HepG2 (cell line): ENCODE results near the gene ATXN2. TPM values are rescaled to one million over a fixed set of nuclear protein-coding genes. Genes with fewer than 3 reads are reported as not detected.

Source experiments
- ADNP ChIP-seq: sonication (generic); formaldehyde crosslinking; IDR thresholded peaks from 2 replicates; pipeline ENCODE4 v1.4.0; 2020; ENCODE audit warnings: missing genetic modification reagents
- BORCS8-MEF2B ChIP-seq: sonication (generic); formaldehyde crosslinking; IDR thresholded peaks from 2 replicates; pipeline ENCODE4 v1.8.0; 2022; ENCODE audit warnings: mild to moderate bottlenecking, missing genetic modification reagents
- DPF2 ChIP-seq: sonication (generic); formaldehyde crosslinking; IDR thresholded peaks from 2 replicates; pipeline ENCODE4 v1.4.0; 2020; ENCODE audit warnings: mild to moderate bottlenecking, low read depth, missing genetic modification reagents, borderline replicate concordance
- HNRNPUL1 ChIP-seq: fragments of 200-400 bp; formaldehyde crosslinking; IDR thresholded peaks from 2 replicates; pipeline ENCODE4 v1.6.1; 2017; ENCODE audit warnings: low read depth, mild to moderate bottlenecking, low read length, moderate library complexity
- IRX3 ChIP-seq: sonication (generic); formaldehyde crosslinking; IDR thresholded peaks from 2 replicates; pipeline ENCODE4 v1.8.1; 2023; ENCODE audit warnings: mild to moderate bottlenecking, low read depth, missing genetic modification reagents, borderline replicate concordance
- KAT7 ChIP-seq: IDR thresholded peaks from 2 replicates; pipeline ENCODE4 v1.6.1; 2018; ENCODE audit warnings: borderline replicate concordance, missing compliant biosample characterization
- KDM2A ChIP-seq: sonication (generic); formaldehyde crosslinking; IDR thresholded peaks from 2 replicates; pipeline ENCODE4 v1.4.0; 2020; ENCODE audit warnings: low read depth, missing genetic modification reagents, borderline replicate concordance
- KLF16 ChIP-seq, 2 experiments: sonication (generic) in 1 of 2; formaldehyde crosslinking in 1 of 2; IDR thresholded peaks; 2 replicates each; pipeline versions ENCODE4 v1.6.1 to v1.8.0; 2016 to 2023; ENCODE audit warnings: missing genetic modification reagents in 2 of 2, missing compliant biosample characterization in 1 of 2
- MZF1 ChIP-seq: sonication (generic); formaldehyde crosslinking; IDR thresholded peaks from 2 replicates; pipeline ENCODE4 v1.8.1; 2023; ENCODE audit warnings: mild to moderate bottlenecking, missing genetic modification reagents, borderline replicate concordance
- RARG ChIP-seq: sonication (generic); formaldehyde crosslinking; IDR thresholded peaks from 2 replicates; pipeline ENCODE4 v1.4.0; 2020; ENCODE audit warnings: low read depth, mild to moderate bottlenecking, missing genetic modification reagents
- RELA ChIP-seq: sonication (generic); formaldehyde crosslinking; IDR thresholded peaks from 2 replicates; pipeline ENCODE4 v1.4.0; 2020; ENCODE audit warnings: missing genetic modification reagents
- SETDB1 ChIP-seq: sonication (generic); formaldehyde crosslinking; IDR thresholded peaks from 2 replicates; pipeline ENCODE4 v1.5.1; 2020; ENCODE audit warnings: missing genetic modification reagents, mild to moderate bottlenecking, borderline replicate concordance
- SMYD3 ChIP-seq: sonication (generic); formaldehyde crosslinking; IDR thresholded peaks from 2 replicates; pipeline ENCODE4 v1.8.1; 2023; ENCODE audit warnings: mild to moderate bottlenecking, missing genetic modification reagents
- TOE1 ChIP-seq: sonication (generic); formaldehyde crosslinking; IDR thresholded peaks from 2 replicates; pipeline ENCODE4 v1.4.0; 2020; ENCODE audit warnings: mild to moderate bottlenecking, missing genetic modification reagents
- ZFP1 ChIP-seq: IDR thresholded peaks from 2 replicates; pipeline ENCODE4 v1.6.1; 2016
- ZNF18 ChIP-seq: sonication (generic); formaldehyde crosslinking; IDR thresholded peaks from 2 replicates; pipeline ENCODE4 v1.8.0; 2022; ENCODE audit warnings: mild to moderate bottlenecking, missing genetic modification reagents; ENCODE audit not compliant: insufficient replicate concordance
- ZNF713 ChIP-seq: sonication (generic); formaldehyde crosslinking; IDR thresholded peaks from 2 replicates; pipeline ENCODE4 v1.4.0; 2020; ENCODE audit warnings: mild to moderate bottlenecking, missing genetic modification reagents
- ZNF75D ChIP-seq: sonication (generic); formaldehyde crosslinking; IDR thresholded peaks from 2 replicates; pipeline ENCODE4 v1.8.1; 2023; ENCODE audit warnings: missing genetic modification reagents, mild to moderate bottlenecking, borderline replicate concordance
- ZNF761 ChIP-seq: sonication (generic); formaldehyde crosslinking; conservative IDR thresholded peaks from 2 replicates; pipeline ENCODE4 v1.4.0; 2020; ENCODE audit warnings: mild to moderate bottlenecking, missing genetic modification reagents
- ZSCAN30 ChIP-seq: sonication (generic); formaldehyde crosslinking; IDR thresholded peaks from 2 replicates; pipeline ENCODE4 v1.5.0; 2020; ENCODE audit warnings: mild to moderate bottlenecking, missing genetic modification reagents
- polyA plus RNA-seq, 8 experiments: library from polyadenylated mRNA; depleted of rRNA in 3 of 8; stranded (reverse) in 7 of 8; unstranded in 1 of 8; fragments of >200 nt; fragmentation: Illumina TruSeq in 4 of 8; extraction: Trizol in 4 of 8; gene quantifications; 2 replicates each; pipeline versions ENCODE4 v1.2.1 to v1.2.3, GENCODE V29; 2011 to 2016; ENCODE audit warnings: low read depth in 4 of 8, missing spikeins in 1 of 8, mixed read lengths in 1 of 8; ENCODE audit not compliant: insufficient read depth in 1 of 8
- total RNA-seq, 5 experiments: library from RNA; depleted of rRNA; stranded (reverse); fragments of >200 nt; fragmentation: Illumina TruSeq; extraction: Trizol; gene quantifications; 2 replicates each; pipeline ENCODE4 v1.2.3, GENCODE V29; 2016; ENCODE audit warnings: low read depth in 1 of 5
- TF ChIP-seq, protein P1 (sequence below): IDR thresholded peaks from 2 replicates; pipeline ENCODE4 v1.6.1; 2016
- TF ChIP-seq, protein P2 (sequence below): sonication (generic); formaldehyde crosslinking; IDR thresholded peaks from 2 replicates; pipeline ENCODE4 v1.8.1; 2023; ENCODE audit warnings: mild to moderate bottlenecking, missing genetic modification reagents
- TF ChIP-seq, protein P3 (sequence below): sonication (generic); formaldehyde crosslinking; IDR thresholded peaks from 2 replicates; pipeline ENCODE4 v1.5.0; 2020; ENCODE audit warnings: mild to moderate bottlenecking, missing genetic modification reagents

The ATXN2 gene
- total and polyA plus RNA-seq, 2 of the 13 experiments (the other 11 are each of a cell fraction or from before 2014, with no cell fraction given): 18.1 to 27.1 TPM

- TF ChIP-seq RELA (CRISPR knock-in tag) (no peak), ZNF18 (CRISPR knock-in tag) (peak; percentile 23), MZF1 (CRISPR knock-in tag) (peak; percentile 38; the same call in 1 of the 2 replicates), DPF2 (CRISPR knock-in tag) (no peak), KDM2A (peak; percentile 73), ADNP (no peak), SETDB1 (no peak; the same call in 1 of the 2 replicates), BORCS8-MEF2B (CRISPR knock-in tag) (peak; percentile 88; the same call in 1 of the 2 replicates), RARG (CRISPR knock-in tag) (no peak), SMYD3 (CRISPR knock-in tag) (no peak), KLF16 (CRISPR knock-in tag; IDR thresholded peaks at IDR 0.05) (no peak), HNRNPUL1 (0 out of 2 replicates have a peak, but pooled peaks have one; percentile 4), IRX3 (CRISPR knock-in tag) (no peak; the same call in 1 of the 2 replicates), ZNF75D (CRISPR knock-in tag) (no peak), ZNF713 (CRISPR knock-in tag) (no peak), ZSCAN30 (CRISPR knock-in tag) (0 out of 2 replicates have a peak, but pooled peaks have one; percentile 65), KAT7 (CRISPR knock-in tag) (peak; percentile 46; the same call in 1 of the 2 replicates), ZFP1 (CRISPR knock-in tag) (no peak), TOE1 (no peak), ZNF761 (CRISPR knock-in tag) (0 out of 2 replicates have a peak, but pooled peaks have one; percentile 32)
- TF ChIP-seq, protein P1, sequence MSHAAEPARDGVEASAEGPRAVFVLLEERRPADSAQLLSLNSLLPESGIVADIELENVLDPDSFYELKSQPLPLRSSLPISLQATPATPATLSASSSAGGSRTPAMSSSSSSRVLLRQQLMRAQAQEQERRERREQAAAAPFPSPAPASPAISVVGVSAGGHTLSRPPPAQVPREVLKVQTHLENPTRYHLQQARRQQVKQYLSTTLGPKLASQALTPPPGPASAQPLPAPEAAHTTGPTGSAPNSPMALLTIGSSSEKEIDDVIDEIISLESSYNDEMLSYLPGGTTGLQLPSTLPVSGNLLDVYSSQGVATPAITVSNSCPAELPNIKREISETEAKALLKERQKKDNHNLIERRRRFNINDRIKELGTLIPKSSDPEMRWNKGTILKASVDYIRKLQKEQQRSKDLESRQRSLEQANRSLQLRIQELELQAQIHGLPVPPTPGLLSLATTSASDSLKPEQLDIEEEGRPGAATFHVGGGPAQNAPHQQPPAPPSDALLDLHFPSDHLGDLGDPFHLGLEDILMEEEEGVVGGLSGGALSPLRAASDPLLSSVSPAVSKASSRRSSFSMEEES (CRISPR knock-in tag): peak; percentile 83
- TF ChIP-seq, protein P2, sequence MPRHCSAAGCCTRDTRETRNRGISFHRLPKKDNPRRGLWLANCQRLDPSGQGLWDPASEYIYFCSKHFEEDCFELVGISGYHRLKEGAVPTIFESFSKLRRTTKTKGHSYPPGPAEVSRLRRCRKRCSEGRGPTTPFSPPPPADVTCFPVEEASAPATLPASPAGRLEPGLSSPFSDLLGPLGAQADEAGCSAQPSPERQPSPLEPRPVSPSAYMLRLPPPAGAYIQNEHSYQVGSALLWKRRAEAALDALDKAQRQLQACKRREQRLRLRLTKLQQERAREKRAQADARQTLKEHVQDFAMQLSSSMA (CRISPR knock-in tag): no peak
- TF ChIP-seq, protein P3, sequence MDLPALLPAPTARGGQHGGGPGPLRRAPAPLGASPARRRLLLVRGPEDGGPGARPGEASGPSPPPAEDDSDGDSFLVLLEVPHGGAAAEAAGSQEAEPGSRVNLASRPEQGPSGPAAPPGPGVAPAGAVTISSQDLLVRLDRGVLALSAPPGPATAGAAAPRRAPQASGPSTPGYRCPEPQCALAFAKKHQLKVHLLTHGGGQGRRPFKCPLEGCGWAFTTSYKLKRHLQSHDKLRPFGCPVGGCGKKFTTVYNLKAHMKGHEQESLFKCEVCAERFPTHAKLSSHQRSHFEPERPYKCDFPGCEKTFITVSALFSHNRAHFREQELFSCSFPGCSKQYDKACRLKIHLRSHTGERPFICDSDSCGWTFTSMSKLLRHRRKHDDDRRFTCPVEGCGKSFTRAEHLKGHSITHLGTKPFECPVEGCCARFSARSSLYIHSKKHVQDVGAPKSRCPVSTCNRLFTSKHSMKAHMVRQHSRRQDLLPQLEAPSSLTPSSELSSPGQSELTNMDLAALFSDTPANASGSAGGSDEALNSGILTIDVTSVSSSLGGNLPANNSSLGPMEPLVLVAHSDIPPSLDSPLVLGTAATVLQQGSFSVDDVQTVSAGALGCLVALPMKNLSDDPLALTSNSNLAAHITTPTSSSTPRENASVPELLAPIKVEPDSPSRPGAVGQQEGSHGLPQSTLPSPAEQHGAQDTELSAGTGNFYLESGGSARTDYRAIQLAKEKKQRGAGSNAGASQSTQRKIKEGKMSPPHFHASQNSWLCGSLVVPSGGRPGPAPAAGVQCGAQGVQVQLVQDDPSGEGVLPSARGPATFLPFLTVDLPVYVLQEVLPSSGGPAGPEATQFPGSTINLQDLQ (CRISPR knock-in tag): no peak
These were observed 514 bp upstream of the ATXN2 start (continued) for GRCh38 chr12:111599453-111600204.
